Prostate gland (tissue), 2 donors: ENCODE results near the gene RYR3.

ENCODE experiments used
- CTCF ChIP-seq, 4 experiments: fragments of 200-600 bp in 2 of 4; fragments of 450-650 bp in 2 of 4; sonication (generic) in 2 of 4; IDR thresholded peaks; 1 replicate in 3 of 4; 2 replicates in 1 of 4; pipeline ENCODE4 v1.5.1; 2016 to 2019; ENCODE audit warnings: antibody characterized with exemption in 4 of 4, mild to moderate bottlenecking in 2 of 4, moderate library complexity in 2 of 4
- POLR2A ChIP-seq: fragments of 450-650 bp; IDR thresholded peaks from one replicate; pipeline ENCODE4 v1.6.1; 2016; ENCODE audit warnings: antibody characterized with exemption, mild to moderate bottlenecking
- POLR2AphosphoS5 ChIP-seq: sonication (generic); formaldehyde crosslinking; IDR thresholded peaks from one replicate; pipeline ENCODE4 v1.6.1; 2017; ENCODE audit warnings: antibody characterized with exemption

- TF ChIP-seq POLR2AphosphoS5 (no peak), CTCF (IDR thresholded peaks at IDR 0.05) (no peak), POLR2A (no peak)
These were observed 549.3 kb downstream of the RYR3 start for GRCh38 chr15:33859992-33860545.
